SKM-1 (cell line): Measurements from ENCODE around the gene GRPEL2.
"Not testable (repeated sequence)": the region's sequence is repeated elsewhere in the genome, so short reads cannot be mapped to it uniquely, and the experiment has no call there.

Experiments
- DNase-seq: peaks from one replicate; lab custom pipeline; 2025; ENCODE audit not compliant: unreplicated experiment; lab: John Stamatoyannopoulos, UW

GRPEL2 gene

DNA sequence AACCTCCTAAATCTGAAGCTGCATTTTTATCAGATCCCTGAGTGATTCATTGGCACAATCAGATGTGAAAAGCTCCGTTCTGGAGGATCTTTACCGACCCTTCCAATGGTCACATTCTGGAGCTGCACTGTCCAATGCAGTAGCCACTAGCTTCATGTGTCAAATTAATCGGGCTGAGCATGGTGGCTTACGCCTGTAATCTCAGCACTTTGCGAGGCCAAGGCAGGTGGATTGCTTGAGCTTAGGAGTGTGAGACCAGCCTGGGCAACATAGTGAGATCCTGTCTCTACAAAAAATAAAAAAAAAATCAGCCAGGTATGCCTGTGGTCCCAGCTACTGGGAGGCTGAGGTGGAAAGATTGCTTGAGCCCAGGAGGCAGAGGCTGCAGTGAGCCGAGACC lies 30.1 kb downstream of the GRPEL2 start:
- no peak for DNase-seq

DNA sequence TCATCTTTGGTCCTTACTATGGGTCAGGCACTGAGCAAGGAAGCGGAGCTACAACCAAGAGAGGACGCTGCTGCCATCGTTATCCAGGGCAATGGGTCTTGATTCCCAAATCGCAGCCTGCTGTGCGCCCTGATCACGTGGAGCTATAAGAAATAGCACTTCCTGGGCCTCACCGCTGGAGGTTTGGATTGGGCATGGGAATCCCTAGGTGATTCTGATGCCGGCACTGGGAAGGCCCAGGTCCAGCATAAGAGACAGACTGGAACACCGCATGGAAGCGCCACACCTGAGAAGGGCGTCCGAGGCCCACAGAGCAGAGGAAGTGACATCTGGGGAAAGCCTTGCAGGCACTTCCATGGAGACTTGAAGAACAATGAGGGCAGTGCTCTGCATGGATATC lies 30.8 kb downstream of the GRPEL2 start:
- no peak for DNase-seq

DNA sequence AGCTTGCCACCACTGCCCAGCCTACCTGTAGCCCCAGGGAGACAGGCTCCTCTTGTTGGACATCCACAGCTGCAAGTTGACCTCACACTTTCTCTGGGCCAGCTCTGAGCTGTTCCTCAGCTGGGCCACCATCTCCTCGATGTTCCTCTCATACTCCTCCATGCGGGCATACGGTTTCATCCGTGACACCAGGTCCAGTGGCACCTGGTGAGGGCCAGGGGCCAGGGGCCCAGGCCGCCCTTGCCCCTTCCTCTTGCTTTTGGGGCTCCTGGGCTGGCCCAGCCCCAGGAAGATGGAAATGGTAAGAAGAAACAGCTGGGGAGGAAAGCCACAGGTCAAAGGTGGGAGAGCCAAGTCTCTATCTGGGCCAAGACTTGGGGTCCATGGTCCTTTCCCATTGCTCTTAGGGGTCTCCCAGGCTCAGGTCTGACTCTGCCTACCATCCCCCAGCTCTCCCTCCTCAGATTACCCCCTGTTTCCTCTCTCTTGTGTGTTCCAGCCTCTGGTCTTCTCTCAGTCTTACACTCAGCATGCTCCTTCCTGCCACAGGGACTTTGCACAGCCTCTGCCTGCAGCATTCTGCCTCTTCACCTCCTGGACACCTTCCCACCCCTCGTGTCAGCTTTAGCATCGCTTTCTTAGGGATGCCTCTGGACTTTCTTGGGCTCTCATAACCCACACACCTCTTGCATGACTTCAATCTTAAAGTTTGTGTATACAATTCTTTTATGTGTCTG lies 31.6 kb downstream of the GRPEL2 start:
- DNase-seq: no peak

DNA sequence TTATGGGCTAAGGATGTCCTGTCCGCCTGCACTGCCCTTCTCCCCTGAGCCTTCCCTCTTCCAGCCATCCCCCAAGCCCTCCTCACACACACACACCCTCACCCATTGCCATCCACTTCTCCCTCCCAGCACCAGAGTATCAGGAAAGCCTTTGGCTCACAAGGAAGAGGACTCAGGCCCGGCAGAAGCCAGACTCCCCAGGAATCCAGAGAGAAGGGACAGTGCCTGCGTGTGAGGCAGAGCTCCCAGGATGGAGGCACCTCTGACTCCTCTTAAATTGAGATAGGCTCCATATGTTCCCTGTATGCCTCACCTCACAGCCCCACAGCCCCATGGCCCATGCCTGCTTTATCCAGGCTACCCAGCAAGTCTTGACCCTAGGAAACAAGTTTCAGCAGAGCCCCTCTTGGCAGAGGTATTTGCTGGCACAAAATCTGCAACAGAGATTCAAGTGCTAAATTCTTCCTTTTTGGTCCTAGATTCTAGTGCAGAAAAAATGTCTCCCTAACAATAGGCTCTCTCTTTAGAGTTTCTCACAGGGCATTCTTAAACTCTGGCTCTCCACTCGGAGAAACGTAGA lies 33.0 kb downstream of the GRPEL2 start:
- no peak for DNase-seq

DNA sequence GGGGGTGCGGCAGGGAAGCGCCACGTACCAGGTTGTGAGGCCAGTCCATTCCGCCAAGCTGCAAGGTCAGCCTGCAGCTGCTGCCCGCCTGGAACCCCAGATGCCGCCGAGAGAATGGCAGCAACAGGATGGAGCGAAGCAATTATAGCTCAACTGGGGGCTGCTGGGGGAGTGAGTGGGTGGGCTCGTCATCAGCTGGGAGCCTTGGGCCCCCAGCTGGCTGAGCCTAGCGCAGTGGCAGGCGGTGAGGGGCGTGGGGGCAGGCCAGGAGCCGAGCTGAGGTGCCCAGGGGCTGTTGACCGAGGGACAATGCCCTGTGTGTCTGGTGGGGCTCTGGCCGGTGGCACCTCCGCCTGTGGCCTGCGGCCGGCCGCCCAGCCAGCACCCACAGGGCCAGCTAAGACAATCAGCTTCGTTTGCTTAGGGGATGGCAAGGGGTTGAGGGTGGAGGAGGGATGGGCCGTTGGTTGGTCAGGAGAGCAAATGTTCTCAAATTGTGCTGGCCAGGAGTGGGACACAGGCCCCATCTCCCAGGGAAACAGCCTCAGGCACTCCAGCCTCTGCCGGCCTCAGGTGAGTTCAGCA lies 34.0 kb downstream of the GRPEL2 start, which contains the start of gene IL17B:
Gene IL17B, minus strand, starts transcription at position 116 of the 585 bp plus-strand sequence. Its CDS starts 67 bp downstream, at position 49.
- DNase-seq: no peak

DNA sequence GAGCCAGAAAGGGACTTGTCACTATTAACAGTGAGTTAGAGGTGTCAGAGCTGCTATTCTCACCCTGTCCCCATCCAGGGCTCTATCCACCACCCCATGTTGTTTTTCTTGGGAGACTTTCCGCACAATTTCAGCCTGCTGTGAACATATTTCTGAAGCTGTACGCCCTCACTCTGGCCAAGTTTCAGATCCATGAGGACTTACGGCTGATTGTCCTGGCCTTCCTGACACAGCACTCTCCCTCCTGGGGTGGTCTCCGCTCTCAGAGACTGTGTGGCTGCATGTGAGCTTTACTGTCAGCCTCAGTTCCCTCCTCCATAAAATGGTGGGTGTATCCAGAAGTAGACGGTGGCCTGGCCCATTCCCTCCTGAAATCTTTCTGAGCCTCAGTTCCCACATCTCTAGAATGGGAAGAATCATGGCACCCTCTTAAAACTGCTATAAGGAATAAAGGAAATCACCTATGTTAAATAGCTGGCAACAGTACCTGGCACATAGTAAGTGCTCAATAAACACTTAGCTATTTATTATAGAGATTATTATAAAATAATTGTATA lies 34.6 kb downstream of the GRPEL2 start:
- DNase-seq: no peak

DNA sequence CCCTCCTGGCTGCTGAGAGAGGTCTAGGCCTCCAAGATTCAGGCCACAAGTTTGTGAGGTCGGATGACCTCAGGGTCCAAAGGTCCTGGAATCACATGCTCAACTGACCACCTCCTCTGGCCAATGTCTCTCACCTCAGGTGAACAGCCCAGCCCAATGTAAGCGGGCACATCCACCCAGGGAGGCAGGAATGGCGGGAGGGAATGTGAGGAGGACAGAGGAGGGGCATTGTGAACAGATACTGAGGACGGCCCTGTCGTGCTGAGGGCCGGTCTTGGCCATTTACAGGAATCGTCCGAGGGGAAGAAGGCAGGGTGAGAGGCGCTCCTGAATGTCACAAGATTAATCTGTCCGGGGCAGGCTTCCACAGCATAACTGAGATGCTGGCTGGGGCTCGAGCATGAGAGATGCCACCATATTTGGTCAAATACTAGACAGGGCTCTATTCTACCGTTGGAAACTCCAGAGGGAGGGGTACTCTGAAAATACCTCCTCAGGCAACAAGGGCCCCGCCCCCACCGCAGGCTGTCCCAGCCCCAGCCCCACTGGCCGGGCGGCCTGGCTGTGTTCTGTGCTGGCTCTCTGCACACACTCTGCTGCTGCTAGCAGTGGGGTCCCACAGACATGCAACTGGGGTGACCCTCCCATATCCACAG lies 35.3 kb downstream of the GRPEL2 start:
- DNase-seq: no peak

DNA sequence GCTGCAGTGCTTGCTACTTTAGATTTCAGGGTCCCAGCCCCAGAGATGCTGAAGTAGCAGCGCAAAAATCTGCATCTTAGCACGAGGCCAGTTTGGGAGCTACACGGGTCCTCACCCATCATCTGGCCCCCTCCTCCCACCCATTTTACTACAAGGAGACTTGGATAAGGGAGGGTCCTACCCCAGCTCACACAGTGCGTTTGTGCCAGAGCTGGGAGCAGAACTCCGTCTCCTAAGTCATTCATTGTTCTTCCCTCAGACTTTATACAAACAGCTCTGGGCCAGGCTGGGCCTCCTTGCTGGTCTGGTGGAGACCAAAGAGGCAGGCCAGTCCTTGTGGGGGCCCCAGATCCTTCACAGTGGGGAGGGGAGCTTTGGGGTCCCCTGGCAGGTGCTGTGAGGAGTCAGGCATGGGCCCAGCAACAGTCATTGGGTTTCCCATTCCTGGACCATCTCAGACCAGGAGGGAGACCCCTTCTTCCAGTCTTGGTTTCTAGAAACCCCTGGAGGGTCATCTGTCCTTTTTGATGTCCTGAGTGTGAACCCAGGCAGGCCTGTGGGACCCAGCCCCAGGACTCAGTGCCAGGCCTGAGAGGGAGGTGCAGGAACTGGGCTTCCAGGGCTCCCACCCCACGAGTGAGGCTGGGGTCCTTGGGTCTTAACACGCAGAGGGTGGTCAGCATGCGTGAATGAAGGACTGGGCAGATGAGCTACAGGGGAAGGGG lies 36.1 kb downstream of the GRPEL2 start:
- no peak for DNase-seq

DNA sequence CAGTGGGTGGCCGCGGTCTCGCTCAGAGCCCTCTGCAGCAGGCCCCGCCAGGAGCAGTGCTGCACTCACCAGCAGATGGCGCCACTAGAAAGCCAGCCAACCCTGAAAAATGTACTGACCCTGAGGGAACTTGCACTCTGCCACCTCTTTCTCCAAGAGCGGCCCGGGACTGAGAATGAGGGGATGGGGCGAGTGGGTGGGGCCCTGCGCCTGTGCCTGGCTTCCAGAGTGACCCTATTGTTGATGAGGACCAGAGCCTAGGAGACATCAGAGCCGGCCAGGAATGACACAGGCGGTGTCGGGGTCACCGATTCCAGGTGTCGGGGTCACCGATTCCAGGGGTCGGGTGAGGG lies 36.7 kb downstream of the GRPEL2 start:
- peak; percentile 40 for DNase-seq

DNA sequence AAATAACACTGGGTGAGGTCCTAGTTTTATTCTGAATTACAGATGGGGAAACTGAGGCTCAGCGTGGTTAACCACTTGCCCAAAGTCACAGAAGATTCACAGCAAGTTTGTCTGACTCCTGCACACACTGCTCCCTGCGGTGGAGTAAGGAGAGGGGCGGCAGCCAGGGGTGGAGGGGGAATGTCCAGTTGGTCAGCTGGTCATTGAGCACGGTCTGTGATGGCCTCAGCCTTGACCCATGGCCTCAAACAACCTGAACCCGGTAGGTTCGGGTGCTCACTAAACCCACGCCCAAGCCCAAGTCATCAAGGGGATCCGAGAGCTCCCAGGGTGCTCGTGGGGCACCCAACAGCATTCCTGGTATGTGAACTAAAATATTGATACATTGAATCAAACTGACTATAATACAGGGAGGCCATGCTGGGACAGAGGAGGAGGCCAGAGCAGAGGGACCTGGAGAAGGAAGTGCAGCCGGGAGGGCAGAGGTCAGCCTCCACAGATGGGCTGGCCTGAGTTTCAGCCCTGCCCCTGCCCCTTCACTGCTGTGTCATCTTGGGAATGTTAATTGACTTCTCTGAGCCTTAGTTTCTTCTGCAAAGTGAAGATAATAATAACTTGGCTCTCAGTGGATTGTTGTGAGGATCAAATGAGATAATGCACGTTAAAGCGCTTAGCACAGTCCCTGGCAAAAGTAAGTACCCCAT lies 37.4 kb downstream of the GRPEL2 start:
- no peak for DNase-seq

DNA sequence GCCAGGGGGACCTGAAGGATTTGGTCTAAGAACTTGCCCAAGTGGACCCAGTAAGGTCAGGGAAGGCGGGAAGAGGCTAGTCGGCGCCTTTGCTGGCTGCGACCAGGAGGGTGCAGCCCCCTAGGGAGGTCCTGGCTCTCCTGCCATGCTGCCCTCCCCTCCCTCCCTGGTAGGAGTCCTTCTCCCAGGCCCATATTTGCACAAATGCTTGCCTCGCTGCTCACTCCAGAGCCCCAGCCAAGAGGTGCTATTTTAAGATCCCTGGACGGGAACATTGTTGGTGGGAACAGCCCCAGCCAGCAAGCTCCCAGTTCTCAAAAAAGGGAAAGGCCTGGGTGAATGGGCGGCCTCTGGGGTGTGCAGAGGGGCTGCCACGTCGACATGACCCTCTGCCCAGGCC lies 38.1 kb downstream of the GRPEL2 start:
- no peak for DNase-seq

DNA sequence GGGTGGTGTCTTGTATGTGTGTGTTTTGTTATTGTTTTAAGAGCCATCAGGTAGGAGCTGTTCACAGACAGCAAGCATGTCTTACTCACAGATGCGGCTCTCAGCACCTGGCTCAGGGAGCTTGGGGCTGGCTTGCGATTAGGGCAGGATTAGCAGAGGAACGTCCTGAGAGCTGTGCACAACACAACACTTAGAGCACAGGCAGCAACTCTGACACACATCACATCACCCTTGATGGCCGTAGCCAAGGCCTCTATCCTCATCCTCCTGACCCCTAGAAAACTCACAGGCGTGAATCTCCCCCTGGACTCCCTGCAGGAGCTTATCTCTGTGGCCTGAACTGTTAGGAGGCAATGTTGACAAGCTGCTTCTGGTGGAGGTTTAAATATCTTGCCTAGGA lies 40.9 kb downstream of the GRPEL2 start:
- no peak for DNase-seq

DNA sequence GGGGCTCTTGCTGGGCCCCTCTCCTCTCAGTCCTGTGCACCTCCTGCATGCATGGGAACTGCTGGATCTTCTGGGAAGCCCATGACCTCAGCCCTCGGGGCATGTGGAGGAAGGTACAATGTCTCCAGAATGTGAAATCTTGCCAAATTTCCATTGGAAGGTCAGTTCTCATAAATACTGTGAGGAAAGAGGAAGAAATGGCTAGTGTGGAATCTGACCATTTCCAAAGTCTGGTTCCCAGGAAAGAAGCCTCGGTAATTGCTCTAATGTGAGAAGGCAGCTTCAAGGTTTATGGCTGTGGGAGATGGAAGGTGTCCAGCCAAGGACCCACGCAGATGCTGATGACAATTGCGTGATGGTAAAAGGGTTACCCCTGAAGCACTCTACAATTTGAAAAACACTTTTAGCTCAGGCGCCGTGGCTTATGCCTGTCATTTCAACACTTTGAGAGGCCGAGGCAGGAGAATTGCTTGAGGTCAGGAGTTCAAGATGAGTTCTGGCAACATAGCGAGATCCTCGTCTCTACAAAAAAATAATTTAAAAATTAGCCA lies 41.9 kb downstream of the GRPEL2 start:
- no peak for DNase-seq

DNA sequence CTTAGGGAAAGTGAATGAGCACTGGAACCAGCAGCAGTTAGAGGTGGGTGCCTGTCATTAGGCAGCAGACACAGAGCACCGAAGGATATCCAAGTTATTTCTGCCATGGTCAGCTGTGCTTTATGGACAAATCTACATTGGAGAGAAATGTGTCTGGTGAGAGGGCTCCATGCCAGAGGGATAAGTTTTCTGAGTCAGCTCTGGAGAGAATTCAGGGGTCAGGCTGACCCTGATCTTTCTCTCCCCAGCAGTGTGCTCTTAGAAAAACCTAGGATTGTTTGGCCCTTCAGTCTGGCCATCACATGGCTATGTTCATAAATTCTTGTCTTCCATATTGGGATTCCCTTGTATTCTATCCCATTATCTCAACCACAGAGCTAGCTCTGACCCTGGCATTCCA lies 42.7 kb downstream of the GRPEL2 start:
- DNase-seq: no peak

DNA sequence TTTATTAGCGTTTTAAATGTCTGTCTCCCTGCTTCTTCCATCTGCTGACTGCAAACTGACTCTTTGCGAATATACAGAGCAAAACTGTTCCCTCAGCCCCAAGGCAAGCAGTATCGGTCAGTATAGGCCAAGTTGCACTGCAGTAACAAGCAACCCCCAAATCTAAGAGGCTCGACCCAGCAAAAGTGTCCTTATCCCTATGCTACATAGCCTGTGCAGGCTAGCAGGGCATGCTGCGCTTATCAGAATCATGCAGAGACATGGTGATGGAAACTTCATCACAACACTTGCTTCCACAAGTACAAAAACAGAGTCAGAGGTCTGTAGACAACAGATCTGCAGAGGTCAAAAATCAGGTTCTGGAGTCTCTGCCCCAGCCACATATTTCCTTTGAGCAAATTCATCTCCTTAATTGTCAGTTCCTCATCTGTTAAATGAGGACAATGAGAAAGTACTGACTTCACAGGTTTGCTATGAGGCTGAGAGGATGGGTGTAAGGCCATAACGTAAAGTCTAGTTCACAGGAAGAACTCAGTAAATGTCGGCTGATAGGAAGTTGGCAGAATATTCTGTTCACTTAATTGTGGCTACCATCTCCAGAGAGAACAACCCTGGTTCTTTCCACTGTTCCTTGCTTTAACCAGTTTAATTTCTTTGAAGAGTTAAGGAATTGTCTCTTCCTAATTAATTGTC lies 43.3 kb downstream of the GRPEL2 start:
- no peak for DNase-seq

DNA sequence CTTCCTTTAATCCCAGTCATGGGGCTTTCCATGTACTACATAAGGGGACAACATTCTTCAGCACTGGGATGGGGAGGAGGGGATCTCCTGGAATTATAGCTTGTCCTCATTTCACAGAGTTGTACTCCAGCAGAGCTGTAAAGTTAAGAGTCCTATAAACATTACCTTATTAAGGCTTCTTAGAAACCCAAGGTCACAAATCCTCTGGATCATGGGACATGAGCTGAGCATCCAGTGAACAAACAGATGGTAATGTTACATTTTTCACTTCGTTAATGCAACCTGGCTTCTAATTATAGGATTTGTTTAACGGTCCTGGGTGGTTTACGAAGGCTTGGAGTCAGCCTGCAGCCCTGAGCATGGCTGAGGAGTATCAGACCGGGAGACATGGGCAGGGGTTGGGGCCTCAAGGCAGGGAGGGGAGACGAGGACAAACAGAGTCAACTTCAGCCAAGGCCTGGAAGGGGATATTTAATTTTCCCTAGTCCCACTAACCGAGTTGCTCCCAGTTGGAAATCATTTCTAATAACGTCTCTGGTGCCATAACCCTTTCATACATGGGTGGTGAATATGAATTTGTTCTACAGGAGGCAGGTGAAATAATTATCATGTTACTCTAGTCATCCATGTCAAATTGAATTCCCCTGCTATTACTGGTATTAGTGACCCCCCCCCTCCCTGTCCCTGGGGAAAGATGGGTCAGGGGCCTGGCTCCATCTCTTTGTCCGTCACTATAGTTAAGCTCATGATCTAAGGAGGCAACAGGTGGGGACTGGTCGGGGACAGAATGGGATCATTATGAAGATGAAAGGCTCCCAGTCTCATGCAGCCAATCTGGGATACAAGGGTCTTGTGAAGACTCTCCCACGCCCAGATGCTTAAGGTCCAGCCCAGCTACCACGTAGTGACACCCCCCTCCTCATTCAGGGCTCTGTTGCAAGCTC lies 44.5 kb downstream of the GRPEL2 start:
- DNase-seq: no peak

DNA sequence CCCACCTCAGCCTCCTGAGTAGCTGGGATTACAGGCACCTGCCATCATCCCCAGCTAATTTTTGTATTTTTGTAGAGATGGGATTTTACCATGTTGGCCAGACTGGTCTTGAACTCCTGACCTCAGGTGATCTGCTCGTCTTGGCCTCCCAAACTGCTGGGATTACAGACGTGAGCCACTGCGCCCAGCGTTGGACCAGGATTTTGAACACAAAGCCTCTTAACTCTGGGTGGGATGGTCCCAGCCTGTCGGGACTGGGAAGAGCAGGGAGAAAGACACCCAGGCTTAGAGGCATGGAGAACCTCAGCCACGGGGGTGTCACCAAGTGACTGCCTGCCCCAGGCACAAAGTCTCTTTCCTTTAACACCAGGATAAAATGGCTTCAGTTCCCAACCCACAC lies 45.8 kb downstream of the GRPEL2 start:
- DNase-seq: not testable (repeated sequence)

DNA sequence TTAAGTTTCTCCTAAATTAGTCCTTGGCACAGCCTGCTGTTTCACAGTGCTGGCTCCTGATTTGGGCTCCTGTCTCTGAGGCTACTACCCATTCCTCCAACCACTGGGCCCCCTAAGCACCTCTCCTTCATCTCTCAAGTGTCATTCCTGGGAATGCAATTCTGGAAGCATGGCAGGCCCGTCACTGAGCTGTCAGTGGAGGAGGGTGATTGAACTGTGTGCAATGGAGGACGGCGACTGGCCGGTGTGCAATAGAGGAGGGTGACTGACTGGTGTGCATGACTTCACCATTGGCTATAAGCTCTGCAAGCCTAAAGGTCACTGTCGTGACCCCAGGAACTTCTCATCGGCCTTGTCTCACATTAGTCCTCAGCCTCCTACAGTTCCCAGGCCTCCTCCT lies 46.2 kb downstream of the GRPEL2 start:
- no peak for DNase-seq

DNA sequence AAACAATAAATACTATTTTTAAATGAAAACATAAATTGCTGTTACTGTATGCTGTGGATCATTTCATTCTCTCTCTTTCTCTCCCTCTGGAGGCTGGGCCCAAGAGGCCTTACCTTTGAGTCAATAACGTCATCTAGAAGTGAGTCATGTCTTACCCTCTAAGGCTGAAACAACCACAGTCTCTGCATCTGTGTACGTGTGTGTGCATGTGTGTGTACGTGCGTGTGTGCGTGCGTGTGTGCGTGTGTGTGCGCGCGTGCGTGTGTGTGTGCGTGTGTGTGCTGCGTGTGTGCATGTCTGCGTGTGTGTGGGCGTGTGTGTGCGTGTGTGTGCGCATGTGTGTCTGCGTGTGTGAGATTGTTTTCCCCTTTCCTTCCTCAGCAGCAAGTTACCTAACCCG lies 47.4 kb downstream of the GRPEL2 start:
- no peak for DNase-seq
